Fibroblast of pulmonary artery (primary cell): ENCODE data around the gene NUDT17.

Experiments used
- DNase-seq: peaks from one replicate; pipeline ENCODE4 v3.0.0-alpha.2; 2010; ENCODE audit warnings: low read depth
- H3K4me3 ChIP-seq: replicated peaks from 2 replicates; pipeline ENCODE4 v1.5.1; 2011; ENCODE audit warnings: low read depth, mild to moderate bottlenecking, control low read depth, low read length, moderate library complexity
- TF ChIP-seq, protein P1 (sequence below): IDR thresholded peaks from 2 replicates; pipeline ENCODE4 v1.5.1; 2011; ENCODE audit warnings: mild to moderate bottlenecking, control low read depth, low read length, inconsistent platforms; ENCODE audit errors: missing control alignments

The NUDT17 gene, protein sequence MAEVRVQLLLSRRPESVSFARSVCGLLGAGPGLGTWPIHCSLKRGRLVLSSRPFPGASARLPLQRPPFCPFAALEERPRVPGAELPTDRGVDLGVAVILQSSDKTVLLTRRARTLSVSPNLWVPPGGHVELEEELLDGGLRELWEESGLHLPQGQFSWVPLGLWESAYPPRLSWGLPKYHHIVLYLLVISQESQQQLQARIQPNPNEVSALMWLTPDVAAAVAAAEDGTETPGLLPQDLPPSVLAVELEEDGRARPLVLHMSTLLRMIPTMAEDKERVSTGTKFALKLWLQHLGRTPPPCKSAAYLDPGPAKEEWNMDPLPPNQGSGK

GRCh38 chr1:145845514-145846161 lies at the start of gene NUDT17:
NUDT17 (plus strand) TSS chr1:145845630; CDS start chr1:145845641, 11 bp downstream.
- peak; percentile 75 for DNase-seq
- TF ChIP-seq, protein P1, sequence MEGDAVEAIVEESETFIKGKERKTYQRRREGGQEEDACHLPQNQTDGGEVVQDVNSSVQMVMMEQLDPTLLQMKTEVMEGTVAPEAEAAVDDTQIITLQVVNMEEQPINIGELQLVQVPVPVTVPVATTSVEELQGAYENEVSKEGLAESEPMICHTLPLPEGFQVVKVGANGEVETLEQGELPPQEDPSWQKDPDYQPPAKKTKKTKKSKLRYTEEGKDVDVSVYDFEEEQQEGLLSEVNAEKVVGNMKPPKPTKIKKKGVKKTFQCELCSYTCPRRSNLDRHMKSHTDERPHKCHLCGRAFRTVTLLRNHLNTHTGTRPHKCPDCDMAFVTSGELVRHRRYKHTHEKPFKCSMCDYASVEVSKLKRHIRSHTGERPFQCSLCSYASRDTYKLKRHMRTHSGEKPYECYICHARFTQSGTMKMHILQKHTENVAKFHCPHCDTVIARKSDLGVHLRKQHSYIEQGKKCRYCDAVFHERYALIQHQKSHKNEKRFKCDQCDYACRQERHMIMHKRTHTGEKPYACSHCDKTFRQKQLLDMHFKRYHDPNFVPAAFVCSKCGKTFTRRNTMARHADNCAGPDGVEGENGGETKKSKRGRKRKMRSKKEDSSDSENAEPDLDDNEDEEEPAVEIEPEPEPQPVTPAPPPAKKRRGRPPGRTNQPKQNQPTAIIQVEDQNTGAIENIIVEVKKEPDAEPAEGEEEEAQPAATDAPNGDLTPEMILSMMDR, result peak; percentile 89
- peak within 1 kb of the TSS; percentile 59 for H3K4me3 ChIP-seq

DNA sequence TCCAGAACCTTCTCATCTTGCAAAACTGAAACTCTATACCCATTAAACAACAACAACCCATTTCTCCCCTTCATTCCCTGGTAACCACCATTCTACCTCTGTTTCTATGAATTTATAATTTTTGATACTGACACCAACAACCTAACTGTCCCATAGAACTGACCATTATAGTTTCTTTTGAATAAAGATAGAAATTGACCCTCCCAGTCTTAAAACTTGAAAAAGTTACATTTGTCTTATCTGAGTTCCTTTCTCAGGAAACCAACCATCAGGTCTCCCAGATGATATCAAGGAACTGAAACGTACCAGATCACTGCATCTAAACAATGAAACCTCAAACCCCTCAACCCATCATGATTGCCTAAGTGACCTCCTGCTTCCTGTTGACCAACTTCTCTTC lies 48.7 kb upstream of the NUDT17 start:
- no peak for DNase-seq
- TF ChIP-seq, protein P1, result no peak
- H3K4me3 ChIP-seq, result no peak overlapping the region

DNA sequence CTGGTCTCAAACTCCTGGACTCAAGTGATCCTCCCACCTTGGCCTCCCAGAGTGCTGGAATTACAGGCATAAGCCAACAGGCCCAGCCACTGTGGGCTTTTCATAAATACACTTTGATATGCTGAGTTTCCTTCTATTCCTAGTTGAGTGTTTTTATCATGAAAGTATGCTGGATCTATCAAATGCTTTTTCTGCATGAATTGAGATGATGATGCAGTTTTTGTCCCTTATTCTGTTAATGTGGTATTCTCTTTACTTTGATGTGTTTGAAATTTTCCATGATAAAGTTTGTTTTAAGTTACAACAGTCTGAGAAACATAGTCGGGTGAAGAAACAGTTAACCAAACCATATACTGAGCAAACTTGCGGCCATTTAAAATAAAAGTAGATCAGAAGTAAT lies 45.6 kb upstream of the NUDT17 start:
- H3K4me3 ChIP-seq, result no peak overlapping the region
- TF ChIP-seq, protein P1, result no peak
- DNase-seq, result no peak

DNA sequence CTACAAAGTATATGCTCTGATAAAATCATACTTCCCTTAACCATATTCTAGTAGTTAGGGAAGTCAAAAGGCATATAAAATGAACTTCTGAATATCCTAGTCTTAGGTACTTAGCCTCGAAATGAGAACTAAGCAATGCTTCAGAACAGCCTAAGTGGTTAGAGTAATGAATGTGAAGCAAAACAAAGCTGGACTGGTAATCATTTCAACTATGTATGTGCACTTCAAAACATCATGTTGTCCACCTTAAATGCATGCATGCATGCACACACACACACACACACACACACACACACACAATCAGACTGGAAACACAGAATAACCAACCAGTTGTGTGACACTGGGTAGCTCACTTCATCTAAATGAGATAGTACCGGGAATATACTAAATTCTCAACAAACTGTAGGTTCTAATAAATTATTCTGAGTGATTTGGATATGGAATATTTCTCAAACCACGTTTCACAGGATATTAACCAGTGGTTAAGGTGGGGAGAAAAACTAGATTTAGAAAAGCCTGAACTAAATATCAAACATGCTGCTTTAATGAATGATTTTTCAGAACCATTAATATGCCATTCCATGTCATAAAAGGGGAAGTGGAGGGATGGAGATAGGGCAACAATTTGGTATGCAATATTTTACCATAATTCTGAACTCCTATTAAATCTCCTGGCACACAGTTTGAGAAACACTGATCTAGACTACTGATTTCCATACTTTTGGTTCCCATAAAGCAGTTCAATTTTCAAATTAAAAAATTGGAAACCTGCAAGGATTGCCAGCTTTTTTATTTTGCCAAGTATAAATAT lies 41.0 kb upstream of the NUDT17 start:
- no peak for DNase-seq
- TF ChIP-seq, protein P1, result no peak
- H3K4me3 ChIP-seq, result no peak overlapping the region

- H3K4me3 ChIP-seq, result no peak overlapping the region
- peak; percentile 20 for DNase-seq
Observed at GRCh38 chr1:145805057-145805456, 40.4 kb upstream of the NUDT17 start.

GRCh38 chr1:145806408-145806807 lies 39.0 kb upstream of the NUDT17 start:
- TF ChIP-seq, protein P1, result no peak
- DNase-seq, result no peak
- no peak overlapping the region for H3K4me3 ChIP-seq

More at GRCh38 chr1:145805057-145805456, 40.4 kb upstream of the NUDT17 start:
- TF ChIP-seq, protein P1, result no peak
